Skeletal muscle satellite cell (primary cell): ENCODE results near the gene IL2RA. TPM values are rescaled to one million over a fixed set of nuclear protein-coding genes. Genes with fewer than 3 reads are reported as not detected.

Experiments
- small RNA-seq: library from RNA; depleted of rRNA; stranded (forward); fragments of <200 nt; gene quantifications from one replicate; pipeline ENCODE3, GENCODE V24; 2012

The IL2RA gene

Small RNA genes within 50 kb of the gene (small RNA-seq; reads per million reads assigned to genes)
- gene RF00397, result not detected
